ENCODE data around the gene OR2B2. TPM values are rescaled to one million over a fixed set of nuclear protein-coding genes. Genes with fewer than 3 reads are reported as not detected.

OR2B2 gene
- total RNA-seq, 2 donors from 2014 or later = not detected

DNA sequence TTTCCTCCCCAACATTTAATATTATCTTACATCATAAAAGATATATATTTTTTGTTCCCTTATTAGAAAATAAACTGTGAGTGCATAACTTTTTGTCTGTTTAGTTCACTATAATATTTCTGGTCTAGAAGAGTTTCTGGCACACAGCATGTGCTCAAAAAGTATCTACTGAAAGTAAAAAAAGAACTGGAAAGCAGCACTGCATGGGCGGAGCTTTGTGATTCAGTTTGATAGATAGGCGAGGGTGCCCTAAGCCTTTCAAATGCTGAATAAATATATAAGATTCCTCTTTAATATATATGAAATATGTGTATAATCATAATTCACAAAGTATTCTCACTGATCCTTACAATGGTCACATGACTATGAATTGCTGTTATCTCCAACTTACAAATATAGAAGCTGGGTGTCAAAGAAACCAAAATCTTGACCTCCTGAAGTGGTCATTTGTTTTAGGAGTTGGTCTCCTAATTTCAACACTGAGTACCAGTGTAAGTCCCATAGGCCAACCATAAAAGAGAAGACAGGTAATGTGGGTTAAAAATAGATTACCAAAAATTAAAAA lies 50.8 kb downstream of the OR2B2 start:
- 51 to 58% methylated on average over 2 of the region's 2 CpGs for WGBS, 2 donors
- H3K4me1 ChIP-seq = peaks cover 23% of the 10 kb centered on the region
- H3K9me3 ChIP-seq = no peaks in the 10 kb centered on the region
- intact Hi-C loops (cut with DNase I) = no loop called here
- no peak for ATAC-seq
- no peak overlapping the region for H3K4me3 ChIP-seq
- no peak for TF ChIP-seq CTCF (IDR thresholded peaks at IDR 0.05)
- no peak for TF ChIP-seq POLR2A (IDR thresholded peaks at IDR 0.05)
- DNase-seq = no peak
- H3K36me3 ChIP-seq (replicated peaks in 1 of 2; ENCODE audit: insufficient read depth in 1 of 2, low read depth in 2 of 2) = no peaks in the 10 kb centered on the region
- H3K27ac ChIP-seq = no peak overlapping the region
- H3K27me3 ChIP-seq = peaks cover 0 to 5% of the 10 kb centered on the region in 2 donors

Small RNAs within 50 kb of the gene (small RNA-seq; reads per million reads assigned to genes)
- gene RNU7-26P = not detected

Other genes with a start within 250 kb of the OR2B2 start
- not detected for gene OR2B6, start 44.8 kb upstream of the OR2B2 start, total RNA-seq
- gene ZNF165, start 168.2 kb upstream of the OR2B2 start, total RNA-seq = 1 to 10 TPM; 2.9 to 4.3 TPM
- 1 to 10 TPM; 1.3 to 5.9 TPM for gene ZSCAN16, start 212.2 kb upstream of the OR2B2 start, total RNA-seq
- 10 to 100 TPM; 12.5 to 14.8 TPM for gene ZKSCAN8, start 229.5 kb upstream of the OR2B2 start, total RNA-seq

Data from body of pancreas (tissue), 4 donors.